Omental fat pad (tissue), 4 donors: Measurements from ENCODE around the gene METTL5. TPM values are rescaled to one million over a fixed set of nuclear protein-coding genes. Genes with fewer than 3 reads are reported as not detected.
"Not testable (repeated sequence)": the region's sequence is repeated elsewhere in the genome, so short reads cannot be mapped to it uniquely, and the experiment has no call there.

Experiments used
- ATAC-seq: fragments of 150-250 bp; one replicate; pipeline ENCODE4 v1.9.1; 2016; ENCODE audit warnings: mild to moderate bottlenecking, moderate library complexity; ENCODE audit not compliant: low FRiP score
- DNase-seq: peaks from one replicate; pipeline ENCODE4 v3.0.0-alpha.2; 2019; ENCODE audit warnings: low spot score
- CTCF ChIP-seq, 3 donors: fragments of 450-650 bp; IDR thresholded peaks; one replicate each; pipeline ENCODE4 v1.5.1; 2016 to 2017; ENCODE audit warnings: antibody characterized with exemption in 3 of 3, mild to moderate bottlenecking in 3 of 3, moderate library complexity in 2 of 3
- total RNA-seq, 4 donors: library from RNA; depleted of rRNA; stranded (reverse); fragments of >200 nt; gene quantifications; one replicate each; pipeline ENCODE4 v1.1.0, GENCODE V29; 2016

The METTL5 gene
- 10 to 100 TPM; 27.4 to 63.2 (median 39.0) TPM for total RNA-seq

- peak in 2 of 3 donors; percentile 33 to 55 for TF ChIP-seq CTCF (IDR thresholded peaks at IDR 0.05)
- peak; percentile 40 for DNase-seq
- peak; percentile 83 for ATAC-seq
Measured at GRCh38 chr2:169824373-169825333, at the start of gene METTL5. Gene METTL5, minus strand, starts transcription at chr2:169824905. Its CDS starts 308 bp downstream, at chr2:169824597.

- DNase-seq (no peak), ATAC-seq (no peak)
- no peak for TF ChIP-seq CTCF (IDR thresholded peaks at IDR 0.05)
Measured at GRCh38 chr2:169871994-169872393, 47.3 kb upstream of the METTL5 start.

- not testable (repeated sequence) for ATAC-seq, DNase-seq
Measured at GRCh38 chr2:169871369-169871768, 46.7 kb upstream of the METTL5 start.

DNA sequence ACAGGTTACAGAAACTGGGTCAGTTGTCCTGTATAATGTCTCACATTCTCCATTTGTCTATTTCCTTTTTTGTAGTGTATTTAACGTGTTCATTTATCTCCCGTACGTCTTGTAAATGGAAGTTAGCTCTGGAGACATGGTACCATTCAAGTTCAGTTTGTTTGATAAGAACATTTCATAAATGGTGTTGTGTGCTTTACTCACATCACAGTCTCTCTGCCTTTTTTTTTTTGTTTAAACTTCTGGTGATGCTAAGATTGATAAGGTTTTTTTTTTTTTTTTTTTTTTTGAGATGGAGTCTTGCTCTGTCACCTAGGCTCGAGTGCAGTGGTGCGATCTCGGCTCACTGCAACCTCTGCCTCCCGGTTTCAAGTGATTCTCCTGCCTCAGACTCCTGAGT, 44.2 kb upstream of the METTL5 start:
- no peak for TF ChIP-seq CTCF (IDR thresholded peaks at IDR 0.05)
- no peak for DNase-seq
- no peak for ATAC-seq

DNA sequence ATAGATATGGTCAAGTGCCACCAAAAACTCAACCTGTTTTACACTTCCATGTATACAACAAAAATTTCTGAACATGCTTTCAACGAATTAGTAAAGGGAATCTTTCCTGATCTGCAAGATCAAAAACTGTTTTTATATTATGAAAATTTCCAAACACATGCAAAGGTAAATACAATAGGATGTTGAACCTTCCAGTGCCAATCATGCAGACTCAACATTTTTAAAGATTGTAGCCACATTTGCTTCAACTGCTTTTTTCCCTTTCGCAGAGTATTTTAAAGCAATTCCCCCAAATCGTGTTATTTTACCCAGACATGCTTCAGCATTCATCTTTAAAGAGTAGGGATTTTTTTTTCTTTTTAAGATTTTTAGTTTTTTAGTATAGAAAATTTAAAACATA, 42.9 kb upstream of the METTL5 start:
- no peak for DNase-seq
- ATAC-seq, result no peak
- TF ChIP-seq CTCF (IDR thresholded peaks at IDR 0.05), result no peak

- DNase-seq, ATAC-seq: not testable (repeated sequence)
Measured at GRCh38 chr2:169866230-169866629, 41.5 kb upstream of the METTL5 start.

DNA sequence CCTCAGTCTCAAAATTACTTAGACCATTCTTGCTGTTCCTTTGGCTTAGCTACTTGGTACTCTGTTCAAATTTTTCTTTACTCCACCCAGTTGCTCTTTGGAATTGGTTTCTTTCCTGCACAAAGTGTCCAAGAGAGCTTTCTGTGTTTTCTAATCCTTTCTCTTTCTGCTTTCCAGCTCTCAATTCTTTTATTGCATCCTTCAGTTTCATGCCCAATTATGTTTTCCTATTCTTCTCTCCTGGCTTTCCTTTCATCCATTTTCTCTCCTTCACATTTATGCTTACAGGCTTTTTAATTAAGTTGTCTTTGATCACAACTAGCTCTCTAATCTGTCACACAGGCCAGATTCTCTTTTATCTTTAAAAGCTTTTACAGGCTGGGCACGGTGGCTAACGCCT, 40.8 kb upstream of the METTL5 start:
- no peak for TF ChIP-seq CTCF (IDR thresholded peaks at IDR 0.05)
- ATAC-seq (no peak), DNase-seq (no peak)

DNA sequence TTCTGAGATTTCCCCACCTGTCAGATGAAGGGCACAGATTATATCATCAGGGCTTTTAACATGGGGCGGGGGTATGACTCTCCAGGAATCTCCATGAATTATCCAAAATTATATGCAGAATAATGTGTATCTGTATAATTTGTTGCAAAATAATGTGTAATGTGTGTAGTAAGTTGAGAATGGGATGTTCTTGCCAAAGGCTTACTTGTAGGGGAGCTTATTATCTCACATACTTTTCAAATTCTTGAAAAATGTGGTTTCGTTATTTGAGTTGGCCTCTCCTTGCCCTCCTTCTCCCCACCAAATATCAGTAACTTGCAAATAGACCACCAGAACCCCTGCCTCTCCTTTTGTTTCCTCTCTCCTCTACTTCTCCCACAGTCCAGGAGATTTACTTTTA, 38.1 kb upstream of the METTL5 start:
- DNase-seq (no peak), ATAC-seq (no peak)
- TF ChIP-seq CTCF (IDR thresholded peaks at IDR 0.05), result no peak
